ENCODE data around the gene MAP3K15.
"Not testable (repeated sequence)": the region's sequence is repeated elsewhere in the genome, so short reads cannot be mapped to it uniquely, and the experiment has no call there.

MAP3K15 gene

GRCh38 chrX:19443869-19444526 lies 71.3 kb downstream of the MAP3K15 start:
- in situ Hi-C loops (cut with MboI; ENCODE audit: low sequenced_read_pairs, unreplicated experiment), result no loop called here
- no peak for TF ChIP-seq CTCF (IDR thresholded peaks at IDR 0.05; ENCODE audit: borderline replicate concordance, control extremely low read depth, extremely low read depth, insufficient read depth, missing control alignments)
- no peak for DNase-seq (ENCODE audit: low spot score)

- no peak for DNase-seq (ENCODE audit: low spot score)
- TF ChIP-seq CTCF (IDR thresholded peaks at IDR 0.05; ENCODE audit: borderline replicate concordance, control extremely low read depth, extremely low read depth, insufficient read depth, missing control alignments), result no peak
- in situ Hi-C loops (cut with MboI; ENCODE audit: low sequenced_read_pairs, unreplicated experiment), result no loop called here
These were observed 74.6 kb downstream of the MAP3K15 start for GRCh38 chrX:19440713-19441112.

- in situ Hi-C loops (cut with MboI; ENCODE audit: low sequenced_read_pairs, unreplicated experiment); DNase-seq (ENCODE audit: low spot score): not testable (repeated sequence)
These were observed 92.6 kb downstream of the MAP3K15 start for GRCh38 chrX:19422661-19423060.

- in situ Hi-C loops (cut with MboI; ENCODE audit: low sequenced_read_pairs, unreplicated experiment), result no loop called here
- DNase-seq (ENCODE audit: low spot score), result no peak
- TF ChIP-seq CTCF (IDR thresholded peaks at IDR 0.05; ENCODE audit: borderline replicate concordance, control extremely low read depth, extremely low read depth, insufficient read depth, missing control alignments), result no peak
These were observed 105.0 kb downstream of the MAP3K15 start for GRCh38 chrX:19410259-19410658.

- in situ Hi-C loops (cut with MboI; ENCODE audit: low sequenced_read_pairs, unreplicated experiment), result no loop called here
- DNase-seq (ENCODE audit: low spot score), result no peak
- no peak for TF ChIP-seq CTCF (IDR thresholded peaks at IDR 0.05; ENCODE audit: borderline replicate concordance, control extremely low read depth, extremely low read depth, insufficient read depth, missing control alignments)
These were observed 111.6 kb downstream of the MAP3K15 start for GRCh38 chrX:19403696-19404095.

GRCh38 chrX:19392703-19393102 lies 122.6 kb downstream of the MAP3K15 start:
- in situ Hi-C loops (cut with MboI; ENCODE audit: low sequenced_read_pairs, unreplicated experiment), result loop anchor here (25.0 kb wide), 1 partner anchor 670 kb away; no protein-coding TSS in a partner anchor
- DNase-seq (ENCODE audit: low spot score), result no peak
- TF ChIP-seq CTCF (IDR thresholded peaks at IDR 0.05; ENCODE audit: borderline replicate concordance, control extremely low read depth, extremely low read depth, insufficient read depth, missing control alignments), result no peak

- no peak for TF ChIP-seq CTCF (IDR thresholded peaks at IDR 0.05; ENCODE audit: borderline replicate concordance, control extremely low read depth, extremely low read depth, insufficient read depth, missing control alignments)
- no peak for DNase-seq (ENCODE audit: low spot score)
- in situ Hi-C loops (cut with MboI; ENCODE audit: low sequenced_read_pairs, unreplicated experiment), result loop anchor here (25.0 kb wide), 1 partner anchor 670 kb away; no protein-coding TSS in a partner anchor
These were observed 123.2 kb downstream of the MAP3K15 start for GRCh38 chrX:19392078-19392477.
